ENCODE data around the gene TOGARAM2.

The TOGARAM2 gene

GRCh38 chr2:29057006-29057405, 75.9 kb downstream of the TOGARAM2 start:
- no peak for DNase-seq

GRCh38 chr2:29059624-29060023, 78.5 kb downstream of the TOGARAM2 start:
- DNase-seq, result no peak

DNA sequence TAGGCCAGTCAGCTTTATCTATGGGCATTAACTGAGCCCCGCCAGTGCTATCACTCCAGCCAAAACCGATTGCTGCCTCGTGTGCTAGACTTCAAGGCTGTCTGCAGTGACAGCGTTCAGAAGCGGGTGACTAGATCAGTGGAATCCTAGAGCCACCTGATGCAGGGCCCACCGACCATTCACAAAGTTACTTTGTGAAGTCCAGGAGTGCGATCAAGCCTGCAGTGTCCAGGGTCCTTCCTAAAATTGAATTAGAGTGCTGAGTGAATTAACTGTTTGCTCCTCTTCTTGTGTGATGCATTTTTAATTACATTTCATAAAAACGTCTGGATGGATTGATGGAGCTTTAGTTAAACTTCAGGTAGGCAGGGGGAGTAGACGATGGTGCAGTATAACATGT, 79.3 kb downstream of the TOGARAM2 start:
- no peak for DNase-seq

GRCh38 chr2:29061176-29061575, 80.1 kb downstream of the TOGARAM2 start:
- no peak for DNase-seq

GRCh38 chr2:29061616-29062015, 80.5 kb downstream of the TOGARAM2 start:
- no peak for DNase-seq

- DNase-seq, result no peak
These were observed 81.3 kb downstream of the TOGARAM2 start for GRCh38 chr2:29062371-29062770.

DNA sequence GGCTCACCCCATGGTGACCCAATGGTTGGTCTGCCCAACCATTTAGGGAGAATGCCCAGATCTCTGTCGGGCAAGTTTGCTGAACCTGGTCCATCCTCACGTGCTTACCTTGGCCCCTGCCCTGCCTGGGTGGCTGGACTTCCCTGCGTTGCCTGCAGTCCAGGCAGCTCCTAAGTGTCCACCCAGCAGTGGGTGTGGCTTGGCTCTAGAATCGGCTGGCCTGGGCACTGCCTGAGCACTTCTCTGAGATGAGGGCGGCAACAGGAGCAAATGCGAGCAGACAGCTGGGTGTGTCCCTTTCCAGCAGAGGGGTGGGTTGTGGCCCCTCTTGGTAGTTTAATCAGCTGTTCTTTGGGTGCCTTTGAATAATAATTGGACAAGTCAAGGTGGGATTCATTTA, 82.0 kb downstream of the TOGARAM2 start:
- DNase-seq, result no peak

GRCh38 chr2:29063646-29064345, 82.7 kb downstream of the TOGARAM2 start:
- DNase-seq, result no peak

- no peak for DNase-seq
These were observed 83.2 kb downstream of the TOGARAM2 start for GRCh38 chr2:29064346-29064715.

GRCh38 chr2:29064746-29065067, 83.6 kb downstream of the TOGARAM2 start:
- DNase-seq, result no peak

- DNase-seq, result no peak
These were observed 84.1 kb downstream of the TOGARAM2 start for GRCh38 chr2:29065068-29065811.

DNA sequence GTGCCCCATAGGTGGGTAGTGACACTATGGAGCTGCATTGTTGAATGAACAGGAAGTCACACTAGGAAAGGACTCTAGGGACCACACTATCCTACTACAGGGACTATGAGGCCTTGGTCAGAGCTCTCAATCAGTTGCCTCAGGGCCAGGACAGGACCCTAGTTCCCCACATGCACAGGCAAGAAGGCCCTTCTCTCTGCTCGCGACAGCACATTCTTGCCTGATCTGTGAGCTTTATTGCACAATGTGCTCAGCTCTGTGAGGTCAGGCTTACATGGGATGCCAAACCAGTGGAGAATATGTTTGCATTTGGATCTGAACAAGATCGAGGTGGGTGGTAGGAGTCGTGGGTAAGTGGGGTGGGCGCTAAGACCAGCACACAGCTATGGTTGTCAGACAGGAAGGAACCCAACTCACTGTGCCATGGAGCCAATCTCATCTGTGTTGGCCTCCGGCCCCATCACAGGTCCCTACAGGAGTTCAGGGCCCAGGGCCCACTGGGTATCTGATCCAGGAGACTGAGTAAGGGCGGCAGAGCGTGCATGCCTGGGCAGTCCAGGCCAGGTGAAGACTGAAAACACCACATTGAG, 85.3 kb downstream of the TOGARAM2 start:
- DNase-seq, result no peak

DNA sequence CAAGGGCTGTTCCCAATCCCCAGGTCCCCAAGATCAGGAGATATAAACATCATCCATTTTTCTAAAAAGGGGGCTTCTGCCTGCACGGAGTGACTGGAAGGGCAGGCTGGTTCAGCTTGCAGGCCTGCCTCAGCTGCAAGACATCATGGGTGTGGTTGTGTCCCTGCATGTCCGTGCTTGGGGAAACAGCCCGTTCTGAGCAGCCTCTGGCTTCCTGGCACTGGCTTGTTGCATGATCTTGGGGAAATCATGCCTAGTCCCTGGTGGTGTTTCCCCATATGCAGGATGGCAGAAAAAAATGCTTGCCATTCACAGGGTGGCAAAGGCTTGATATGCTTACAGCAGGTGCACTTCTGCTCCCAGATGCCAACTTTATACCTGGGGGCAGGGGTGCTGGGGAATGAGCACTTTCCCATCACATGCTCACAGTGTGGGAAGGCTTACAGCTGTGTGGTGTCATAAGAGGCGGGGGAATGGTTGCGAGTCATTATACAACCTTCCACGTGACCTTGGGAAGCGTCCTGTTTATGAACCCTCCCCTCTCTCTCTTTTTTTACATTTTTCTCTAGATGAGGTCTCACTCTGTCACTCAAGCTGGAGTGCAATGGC, 86.0 kb downstream of the TOGARAM2 start:
- DNase-seq, result no peak

- DNase-seq, result no peak
These were observed 87.4 kb downstream of the TOGARAM2 start for GRCh38 chr2:29068513-29068912.

DNA sequence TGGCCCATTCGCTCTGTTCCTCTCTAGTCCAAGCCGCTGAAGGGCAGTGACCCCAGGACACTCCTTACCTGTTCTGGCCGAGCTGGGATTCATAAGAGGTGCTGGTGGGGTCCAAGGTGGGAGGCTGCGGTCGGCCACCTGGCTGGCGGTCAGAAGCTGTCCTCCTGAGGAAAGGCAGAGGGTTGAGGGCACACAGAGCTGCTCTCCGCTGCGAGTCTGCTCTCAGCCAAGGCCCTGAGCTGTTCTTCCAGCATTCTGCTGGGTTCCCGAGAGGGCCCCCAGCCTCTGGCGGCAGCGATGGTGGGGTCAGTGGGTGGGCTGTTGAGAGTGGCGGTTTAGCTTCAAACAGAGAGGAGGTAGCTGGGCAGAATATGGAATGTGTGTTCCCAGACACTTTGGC, 89.4 kb downstream of the TOGARAM2 start:
- no peak for DNase-seq

GRCh38 chr2:29071032-29071975, 90.2 kb downstream of the TOGARAM2 start:
- no peak for DNase-seq

- DNase-seq, result no peak
These were observed 91.2 kb downstream of the TOGARAM2 start for GRCh38 chr2:29072251-29072650.

DNA sequence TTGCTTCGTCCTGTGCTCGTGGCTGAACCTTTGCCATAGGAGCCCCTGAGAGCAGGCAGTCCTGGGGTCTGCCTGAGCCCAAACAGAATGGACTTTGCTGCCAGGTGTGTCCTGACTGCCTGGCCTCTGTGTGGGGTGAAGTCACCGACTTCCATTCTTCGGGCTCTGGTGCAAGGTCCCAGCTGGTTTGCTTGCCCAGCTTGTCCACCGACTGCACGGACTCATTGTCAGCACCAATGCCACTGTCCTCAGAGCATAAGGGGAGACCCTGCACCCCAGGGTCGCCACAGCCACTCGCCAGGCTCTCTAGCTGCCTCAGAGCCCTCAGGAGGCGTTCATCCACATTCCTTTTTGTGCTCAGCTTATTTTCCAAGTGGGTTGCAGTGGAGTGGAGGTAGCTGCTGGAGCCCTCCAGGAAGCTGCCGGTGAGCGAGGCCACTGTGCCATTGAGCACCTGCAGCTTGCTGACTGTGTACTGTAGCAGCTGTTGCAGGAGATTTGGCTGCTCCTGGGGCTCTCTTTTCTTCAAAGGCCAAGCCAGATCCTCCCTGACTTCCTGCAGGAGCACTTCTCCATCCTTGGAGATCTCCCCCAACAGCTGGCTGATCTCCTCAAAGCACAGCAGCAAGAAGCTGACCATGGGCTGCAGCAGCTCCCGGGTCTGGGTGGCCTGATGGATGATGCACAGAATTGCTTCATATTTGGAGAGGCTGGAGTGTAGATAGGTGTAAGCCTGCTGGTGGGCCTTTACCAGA, 92.0 kb downstream of the TOGARAM2 start:
- DNase-seq, result no peak

DNA sequence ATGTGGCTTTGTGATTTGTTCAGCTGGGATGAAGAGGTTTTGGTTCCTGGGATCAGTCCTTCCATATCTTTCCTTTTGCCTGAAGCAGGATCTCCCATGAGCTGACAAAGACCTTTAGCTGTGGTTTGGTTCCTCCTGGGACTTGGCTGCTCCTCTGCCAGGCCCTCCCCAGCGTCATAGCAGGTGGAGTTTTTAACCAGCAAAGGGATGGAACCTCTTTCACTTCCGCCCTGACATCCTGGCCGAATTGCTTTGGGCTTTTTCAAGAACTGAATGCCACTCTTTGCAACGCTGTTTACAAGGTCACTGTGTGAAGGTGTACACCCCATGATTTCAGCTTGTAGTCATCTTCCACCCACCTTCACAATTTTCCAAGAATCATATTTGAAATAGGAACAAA, 92.8 kb downstream of the TOGARAM2 start:
- DNase-seq, result no peak

GRCh38 chr2:29074411-29074810, 93.3 kb downstream of the TOGARAM2 start, which contains the start of gene PCARE:
TSS of gene PCARE (minus strand) at chr2:29074523. CDS start at chr2:29074261, 262 bp downstream.
- no peak for DNase-seq

DNA sequence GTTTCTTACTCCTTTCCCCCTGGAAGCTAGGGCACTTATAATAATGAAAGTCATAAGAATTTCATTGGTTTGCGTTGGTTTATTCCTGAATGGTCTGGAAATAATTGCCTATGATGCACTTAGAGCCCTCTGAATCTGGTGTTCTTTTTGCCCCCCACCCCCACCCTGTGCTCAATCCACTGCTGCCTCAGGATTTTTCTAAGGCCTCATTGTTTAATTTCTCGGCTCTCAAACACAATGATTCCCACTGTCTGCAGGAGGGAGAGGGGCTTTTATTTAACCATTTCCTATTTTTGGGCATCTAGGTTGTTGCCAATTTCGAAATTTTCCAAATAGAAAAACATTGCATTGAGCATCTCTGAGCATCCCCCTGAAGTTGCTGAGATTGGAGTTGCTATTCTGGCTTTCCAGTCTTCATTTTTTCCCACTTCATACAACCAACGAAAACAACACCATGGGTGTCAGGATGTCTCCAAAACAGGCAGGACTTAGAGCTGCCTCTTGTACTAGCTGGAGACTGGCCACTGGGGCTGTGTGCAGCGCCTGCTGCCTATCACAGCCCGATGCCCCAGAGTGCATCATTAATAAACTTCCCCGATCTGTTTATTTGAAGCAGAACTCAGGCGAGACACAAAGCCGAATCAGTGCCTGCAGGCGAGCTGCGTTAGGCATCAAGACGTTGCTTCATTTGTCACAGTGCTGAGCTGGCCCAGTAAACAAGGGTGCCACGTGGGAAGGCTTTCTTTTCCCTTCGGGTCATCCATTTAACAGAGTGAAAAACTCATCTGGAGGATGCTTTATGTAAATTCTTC, 95.0 kb downstream of the TOGARAM2 start:
- DNase-seq, result no peak

Measured in activated CD4-positive, alpha-beta T cell treated with anti-CD3 and anti-CD28 coated beads, Interleukin-2, amount 50 U/mL, for 48 hours (primary cell).